Limb (tissue), 2 donors: ENCODE measurements around the gene DSCAM.

Experiments
- DNase-seq, 2 donors: peaks; one replicate each; pipeline ENCODE4 v3.0.0-alpha.2; 2016; ENCODE audit errors: extremely low spot score in 2 of 2

Gene DSCAM

DNA sequence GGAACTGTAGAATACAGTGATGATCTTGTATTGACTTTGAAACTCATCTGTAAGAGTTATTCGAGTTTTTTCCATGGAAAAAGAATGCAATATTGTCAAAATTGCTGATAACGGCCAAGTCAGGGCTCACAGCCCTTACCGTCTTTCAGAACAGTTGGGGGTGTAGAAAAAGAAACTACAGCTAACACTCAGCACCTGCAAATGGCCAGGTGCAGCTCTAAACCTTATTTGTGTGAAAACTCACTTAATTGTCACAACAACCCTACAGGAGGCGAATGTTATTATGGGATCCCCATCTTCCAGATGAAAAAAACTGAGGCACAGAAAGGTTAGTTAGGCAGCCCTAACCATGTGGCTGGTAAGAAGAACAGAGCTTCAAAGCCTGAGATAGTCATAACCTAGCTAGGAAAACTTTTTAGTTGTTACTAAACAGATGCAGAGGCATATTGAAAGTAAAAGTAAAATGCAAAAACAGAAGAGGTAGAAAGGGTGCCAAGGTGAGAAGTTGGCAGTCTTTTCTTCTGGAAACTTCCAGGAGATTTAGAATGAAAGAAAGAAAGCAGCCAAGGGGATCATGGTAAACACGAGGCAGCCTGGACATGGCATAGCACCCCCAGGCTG is 76.4 kb downstream of the DSCAM start:
- DNase-seq, result no peak

DNA sequence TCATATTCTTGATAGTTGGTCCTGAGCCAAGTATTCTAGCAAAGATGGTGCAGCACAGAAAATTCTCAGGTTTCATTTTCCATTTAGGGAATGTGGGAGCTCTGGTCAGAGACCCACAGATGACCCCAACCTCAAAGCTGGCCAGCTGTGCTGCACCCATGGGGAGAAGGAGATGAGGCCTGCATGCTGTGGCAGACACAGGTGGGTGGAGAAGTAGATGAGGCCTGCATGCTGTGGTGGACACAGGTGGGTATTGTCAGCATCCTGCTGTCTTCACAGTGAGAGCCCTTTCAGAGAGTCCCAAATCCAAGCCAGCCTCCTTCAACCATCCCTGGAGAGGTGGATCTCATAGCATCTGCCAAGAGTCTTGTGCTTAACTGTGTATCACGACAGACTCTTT is 77.7 kb downstream of the DSCAM start:
- DNase-seq, result no peak

DNA sequence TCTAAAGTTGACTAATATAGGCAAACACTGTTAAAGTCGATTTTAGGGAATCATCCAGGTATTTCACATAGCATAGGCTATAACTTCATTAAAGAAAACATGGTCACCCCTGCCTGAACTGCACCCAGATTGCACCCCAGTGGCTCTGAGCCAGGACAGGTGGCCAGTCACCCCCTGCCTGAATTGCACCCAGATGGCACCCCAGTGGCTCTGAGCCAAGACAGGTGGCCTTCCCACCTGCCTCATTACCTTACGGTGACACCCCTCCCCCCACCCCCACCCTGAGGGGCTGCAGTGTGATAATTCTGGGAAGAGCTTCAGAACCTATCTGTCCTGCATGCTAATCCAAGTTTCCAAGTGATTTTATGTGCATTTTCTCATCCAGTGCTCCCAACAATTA is 78.9 kb downstream of the DSCAM start:
- DNase-seq, result no peak

DNA sequence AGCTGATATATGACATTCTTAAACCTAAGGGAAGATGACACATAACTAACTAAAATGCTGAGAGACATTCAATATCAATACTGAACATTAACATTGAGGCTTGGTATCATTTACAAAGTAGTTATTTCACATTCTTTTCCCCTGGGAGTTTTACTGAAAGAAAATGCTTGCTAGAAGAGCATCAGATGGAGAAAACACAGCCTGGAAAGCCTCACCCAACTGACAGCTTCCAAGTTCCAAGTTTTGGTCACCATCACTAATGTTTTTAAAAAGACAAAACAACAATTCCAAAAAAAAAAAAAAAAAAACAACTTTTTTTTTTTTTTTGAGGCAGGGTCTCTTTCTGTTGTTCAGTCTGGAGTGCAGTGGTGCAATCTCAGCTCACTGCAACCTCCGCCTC is 80.6 kb downstream of the DSCAM start:
- DNase-seq, result no peak

DNA sequence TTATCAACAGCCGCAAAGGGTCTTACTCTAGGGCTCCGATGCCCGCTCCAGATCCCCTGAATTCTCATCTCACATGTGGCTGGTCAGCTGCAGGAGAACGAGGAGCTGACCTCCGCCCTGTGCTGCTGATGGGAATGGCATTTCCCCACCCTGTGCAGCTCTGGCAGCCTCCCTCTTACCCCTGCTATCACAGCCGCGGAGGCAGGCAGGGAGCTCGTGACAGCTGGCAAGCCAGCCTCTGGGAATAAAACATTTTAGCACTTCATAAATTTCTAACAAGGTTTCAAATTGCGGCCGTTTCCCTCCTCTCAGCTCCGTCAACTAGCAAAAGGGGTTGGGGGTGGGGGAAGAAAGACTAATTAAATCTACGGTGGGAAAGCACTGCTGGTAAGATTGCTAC is 81.1 kb downstream of the DSCAM start:
- DNase-seq, result peak; percentile 36 to 60

DNA sequence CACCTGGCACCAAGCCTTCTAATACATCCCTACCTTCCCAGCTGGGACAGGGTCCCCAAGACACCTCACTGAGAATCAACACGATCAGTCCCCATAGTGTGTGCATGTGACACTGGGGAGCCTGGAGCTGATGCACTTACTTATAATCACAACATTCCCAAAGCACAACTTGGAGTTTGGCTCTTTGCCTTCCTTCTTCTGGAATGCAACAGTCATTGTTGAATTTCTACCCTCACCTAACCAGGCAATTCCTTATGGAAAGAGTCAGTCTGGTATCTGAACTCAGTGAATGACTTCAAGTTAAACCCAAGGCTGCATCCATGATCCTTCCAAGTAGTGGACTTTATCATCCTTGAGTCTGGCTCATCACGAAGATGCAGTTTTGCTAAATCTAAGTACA is 86.1 kb downstream of the DSCAM start:
- DNase-seq, result no peak

DNA sequence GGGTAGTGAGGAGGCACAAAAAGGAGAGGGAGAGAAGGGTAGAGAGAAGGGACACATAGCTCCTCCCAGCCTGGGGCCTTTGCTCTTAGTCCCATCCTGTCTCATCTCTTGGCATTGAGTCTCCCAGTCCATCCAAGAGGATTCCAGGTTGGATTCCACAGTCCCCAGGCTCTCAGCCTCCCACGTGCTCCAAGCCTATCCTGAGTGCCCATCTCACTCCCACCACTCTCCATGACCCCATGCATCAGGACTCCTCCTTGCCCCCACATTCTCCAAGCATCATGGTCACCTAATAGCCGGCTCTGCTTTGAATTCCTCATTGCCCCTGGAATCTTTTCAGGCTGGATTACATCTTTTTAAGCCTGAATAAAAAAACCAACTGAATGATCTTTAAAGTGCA is 87.9 kb downstream of the DSCAM start:
- no peak for DNase-seq

DNA sequence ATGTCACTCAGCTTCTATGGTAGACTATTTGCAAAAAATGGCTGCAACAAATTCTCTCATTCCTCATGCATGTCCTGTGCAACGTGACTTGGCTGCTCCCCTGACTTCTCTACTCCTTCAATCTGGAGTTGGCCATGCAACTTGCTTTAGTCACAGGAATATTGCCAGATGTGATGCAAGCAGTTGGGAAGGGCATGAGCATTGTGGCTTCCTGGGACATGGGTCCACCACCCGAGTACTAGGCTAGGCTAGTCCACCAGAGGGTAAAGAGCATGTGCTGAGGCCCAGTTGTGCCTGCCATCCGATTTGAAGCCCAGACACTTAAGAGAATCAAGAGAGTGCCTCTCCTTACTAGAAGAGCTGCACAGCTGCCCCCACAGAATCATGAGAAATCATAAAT is 89.6 kb downstream of the DSCAM start:
- no peak for DNase-seq

DNA sequence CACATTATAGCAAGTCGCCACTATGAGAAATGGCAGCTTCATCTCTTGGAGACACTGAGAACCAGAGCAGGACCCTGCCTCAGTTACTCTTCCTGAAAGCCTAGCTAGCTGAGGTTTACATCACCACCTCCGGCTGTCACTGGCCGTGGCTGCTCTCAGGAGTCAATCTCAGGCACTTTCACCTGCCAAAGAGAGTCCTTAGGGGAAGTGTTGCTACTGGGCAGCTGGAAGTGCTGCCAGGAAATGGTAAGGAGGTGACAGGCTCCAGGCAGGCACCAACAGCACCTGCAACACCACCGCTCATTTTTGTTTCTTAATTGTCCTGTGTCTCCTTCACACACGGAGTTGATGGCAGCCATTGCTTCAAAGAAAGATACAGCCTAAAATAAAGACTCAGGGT is 92.5 kb downstream of the DSCAM start:
- no peak for DNase-seq

DNA sequence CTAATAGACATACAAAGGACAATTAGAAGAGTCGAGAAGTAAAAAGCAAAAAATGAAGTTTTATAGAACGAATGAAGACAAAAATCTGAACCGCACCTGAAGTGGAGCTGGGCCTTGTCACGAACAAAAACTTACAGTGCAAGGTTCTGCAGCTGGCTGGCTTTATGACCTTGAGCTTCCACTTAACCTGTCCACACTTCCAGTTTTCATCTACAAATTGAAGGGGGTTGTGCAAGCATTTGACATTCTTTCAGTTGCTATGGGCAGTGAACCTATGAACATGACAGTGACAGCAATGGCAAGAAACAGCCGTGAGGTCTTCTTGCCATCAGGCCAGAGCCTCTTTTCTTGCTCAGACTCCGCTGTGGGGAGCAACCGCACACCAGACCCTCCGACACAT is 93.2 kb downstream of the DSCAM start:
- no peak for DNase-seq

DNA sequence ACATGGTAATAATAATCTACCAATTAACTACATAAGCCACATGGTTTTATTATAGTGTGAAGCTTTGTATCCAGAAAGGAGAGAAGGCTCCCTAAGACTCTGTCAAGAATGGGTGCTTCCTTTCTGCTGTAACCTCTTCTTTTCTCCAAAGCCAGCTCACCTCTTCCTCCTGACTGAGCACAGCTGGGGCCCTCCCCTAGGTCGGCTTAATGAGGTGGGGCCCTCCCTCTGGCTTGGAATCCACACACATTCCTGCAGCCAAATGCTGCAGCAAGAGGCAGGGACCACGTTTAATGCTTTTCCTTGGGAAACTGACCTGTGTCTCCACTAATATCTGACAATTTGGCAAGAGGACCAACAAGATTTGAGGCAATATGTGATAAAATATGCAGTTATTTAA is 94.8 kb downstream of the DSCAM start:
- DNase-seq, result no peak

DNA sequence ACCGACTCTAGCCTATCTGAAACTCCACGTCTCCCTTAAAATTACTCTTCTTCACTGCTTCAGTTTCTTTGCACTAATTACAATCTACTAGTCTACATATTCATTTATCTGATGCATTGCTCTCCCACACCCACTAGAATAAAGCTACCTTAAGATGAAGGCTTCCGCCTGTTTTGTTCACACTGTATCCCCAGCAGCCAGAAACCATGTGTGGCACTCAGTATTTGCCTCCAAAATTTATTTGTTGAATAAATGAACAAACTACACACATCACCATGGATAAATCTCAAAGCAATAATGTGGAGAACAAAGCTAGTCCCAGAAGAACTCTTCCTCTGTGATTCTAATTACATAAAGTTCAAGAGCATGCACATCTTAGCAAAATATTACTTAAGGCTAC is 95.7 kb downstream of the DSCAM start:
- DNase-seq, result no peak

DNA sequence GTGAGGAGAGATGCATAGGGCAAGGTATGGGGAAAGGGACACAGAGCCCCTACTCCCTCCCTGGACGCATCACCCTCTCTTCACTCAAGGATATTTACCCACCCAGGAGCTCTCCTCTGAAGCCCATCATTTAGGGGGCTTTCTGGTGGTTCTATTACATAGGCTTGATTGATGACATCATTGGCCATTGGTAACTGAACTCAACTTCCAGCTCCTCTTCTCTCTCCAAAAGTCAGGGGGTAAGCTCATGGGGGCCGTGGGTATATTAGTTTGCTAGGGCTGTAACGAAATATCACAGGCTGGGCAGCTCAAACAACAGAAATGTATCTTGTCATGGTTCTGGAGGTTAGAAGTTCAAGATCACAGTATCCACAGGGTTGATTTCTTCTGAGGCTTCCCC is 110.8 kb downstream of the DSCAM start:
- DNase-seq, result no peak

DNA sequence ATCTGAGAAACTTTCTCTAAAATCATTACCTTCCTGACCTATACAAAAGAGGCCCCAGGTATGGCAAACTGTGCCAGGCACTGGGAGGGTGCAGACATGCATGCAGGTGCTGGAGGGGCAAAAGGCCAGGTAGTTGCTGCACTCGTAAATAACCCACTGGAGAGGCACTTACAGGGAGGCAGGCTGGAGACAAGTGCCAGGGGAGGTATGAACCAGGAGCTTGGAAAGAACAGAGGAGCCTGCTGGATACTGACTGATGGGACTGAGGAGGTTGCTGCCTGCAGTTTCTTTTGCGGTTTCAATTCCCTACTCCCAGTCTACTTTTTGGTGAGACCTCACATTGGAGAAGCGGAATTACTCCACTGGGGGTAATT is 113.9 kb downstream of the DSCAM start:
- no peak for DNase-seq

DNA sequence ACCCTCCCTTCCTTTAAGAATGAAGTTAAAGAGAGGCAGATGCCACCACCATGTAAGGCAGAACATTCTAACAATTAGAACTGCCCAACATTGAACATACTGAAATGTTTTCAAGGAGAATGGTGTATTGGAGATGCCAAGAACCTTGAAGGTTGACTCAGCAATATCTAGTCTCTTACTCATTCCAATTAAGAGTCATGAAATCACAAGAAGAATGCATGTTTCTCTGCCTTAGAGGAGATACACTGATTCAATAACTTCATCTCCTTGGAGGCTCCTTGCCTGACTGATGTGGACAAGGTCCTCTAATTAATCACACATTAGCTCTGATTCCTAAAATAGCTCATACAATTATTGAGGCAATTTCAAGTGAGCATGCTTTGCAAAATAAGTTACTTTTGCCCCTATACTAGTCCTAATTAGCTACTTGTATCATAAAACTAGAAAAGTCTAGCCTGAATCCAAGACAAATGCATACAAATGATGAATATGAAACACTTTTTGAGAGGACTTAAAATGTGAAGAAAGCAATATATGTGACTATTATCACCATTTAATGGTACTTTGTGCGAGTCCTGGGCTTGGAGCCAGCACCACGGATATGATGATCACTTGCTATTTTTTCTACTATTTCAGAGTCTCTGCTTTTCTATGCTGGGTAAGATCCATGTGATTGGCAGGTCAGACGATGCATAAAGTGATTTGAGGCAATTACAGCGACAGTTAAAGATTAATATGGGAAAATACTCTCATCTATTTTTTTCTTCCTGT is 114.5 kb downstream of the DSCAM start:
- DNase-seq, result no peak

DNA sequence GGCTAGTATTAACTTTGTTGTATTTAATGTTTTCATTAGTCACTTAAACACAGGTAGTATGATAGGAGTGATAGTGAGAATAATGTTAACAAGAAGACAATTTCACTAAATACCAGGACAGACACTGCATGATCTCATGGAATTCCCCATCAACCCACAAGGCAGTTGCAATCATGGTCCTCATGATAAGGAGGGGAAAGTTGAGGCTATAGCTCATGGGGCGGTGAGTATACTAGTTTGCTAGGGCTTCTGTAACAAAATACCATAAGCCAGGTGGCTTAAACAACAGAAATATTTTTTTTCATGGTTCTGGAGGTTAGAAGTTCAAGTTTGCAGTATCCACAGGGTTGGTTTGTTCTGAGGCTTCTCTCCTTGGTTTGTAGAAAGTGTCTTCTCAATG is 115.8 kb downstream of the DSCAM start:
- no peak for DNase-seq

DNA sequence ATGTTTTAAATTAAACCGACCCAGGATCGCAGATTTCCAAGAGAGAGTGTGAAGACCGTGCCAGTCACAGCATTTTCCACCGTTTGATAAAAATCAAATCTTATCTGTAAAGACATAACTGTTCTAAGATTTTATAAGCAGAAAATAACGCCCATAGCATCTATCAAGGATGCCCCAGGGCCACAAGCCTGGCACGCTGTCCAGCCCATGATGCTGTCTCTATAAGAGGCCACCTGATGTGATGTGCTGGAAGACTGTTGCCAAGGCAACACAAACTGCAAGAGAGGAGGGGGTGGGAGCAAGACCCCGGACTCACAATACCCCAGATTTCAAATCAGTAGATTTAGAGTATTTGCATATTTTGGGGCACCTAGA is 116.5 kb downstream of the DSCAM start:
- DNase-seq, result no peak

DNA sequence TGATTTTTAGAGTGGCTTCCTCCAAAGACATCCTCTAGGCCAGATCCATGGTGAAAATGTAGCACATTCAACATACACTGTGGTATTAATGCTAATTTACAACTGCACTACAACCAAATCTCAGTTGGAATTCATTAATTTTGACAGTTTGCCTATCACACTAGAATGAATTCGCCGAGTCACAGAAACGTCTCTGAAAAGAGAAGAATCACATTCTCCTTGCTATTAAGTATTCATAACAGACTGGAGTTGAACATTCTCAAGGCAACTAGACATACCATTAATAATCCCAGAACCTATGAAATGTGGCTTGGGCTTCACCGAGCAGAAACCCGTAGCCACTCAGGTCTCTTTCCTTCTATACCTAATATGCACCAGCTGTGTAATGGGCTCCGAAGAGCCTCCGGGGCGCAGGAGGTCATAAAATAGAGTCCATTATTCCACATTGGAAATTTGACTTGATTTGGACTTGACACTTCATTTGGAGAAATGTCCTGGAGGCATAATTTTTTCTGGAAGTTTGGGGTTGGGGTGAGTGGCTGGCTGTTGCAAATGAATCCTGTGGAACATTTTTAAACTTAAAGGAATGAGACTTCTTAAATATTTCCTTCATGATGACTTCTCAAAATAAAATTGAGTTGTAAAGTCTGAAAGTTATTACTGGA is 117.1 kb downstream of the DSCAM start:
- no peak for DNase-seq

DNA sequence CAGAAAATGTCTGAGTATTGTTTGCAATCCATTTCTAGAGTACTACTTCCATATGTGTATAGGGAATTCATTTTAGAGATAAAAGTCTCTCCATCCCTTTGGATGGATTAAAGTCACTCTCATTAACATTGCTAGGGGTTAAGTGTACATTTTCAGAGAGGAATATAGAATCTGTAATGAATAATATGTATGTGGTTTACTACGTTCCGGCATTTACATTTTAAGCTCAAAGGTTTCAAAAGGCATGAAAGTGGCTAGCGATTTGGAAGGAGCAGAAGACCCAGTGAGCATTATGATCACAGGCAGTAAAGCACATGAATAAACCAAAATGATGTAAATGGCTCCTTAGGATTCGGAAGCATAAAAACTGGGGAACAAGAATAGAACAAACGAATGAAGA is 123.0 kb downstream of the DSCAM start:
- DNase-seq, result no peak

DNA sequence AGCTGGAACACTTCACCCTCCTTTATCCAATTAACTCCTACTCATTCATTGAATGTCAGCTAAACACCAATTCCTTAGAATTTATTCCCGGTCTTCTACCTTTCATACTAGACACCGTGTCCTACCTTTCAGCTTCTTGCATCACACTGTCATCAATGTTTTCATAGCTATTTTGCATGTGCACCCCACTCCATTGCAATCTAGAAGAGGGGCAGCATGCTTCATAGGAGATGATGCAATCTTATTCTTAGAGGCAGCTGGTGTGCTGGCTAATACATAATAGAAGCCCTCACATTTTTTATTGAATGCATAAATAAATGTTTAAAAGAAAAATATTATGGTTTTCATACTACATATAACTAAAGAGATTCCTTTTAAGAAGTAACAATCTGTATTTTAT is 123.6 kb downstream of the DSCAM start:
- DNase-seq, result no peak

DNA sequence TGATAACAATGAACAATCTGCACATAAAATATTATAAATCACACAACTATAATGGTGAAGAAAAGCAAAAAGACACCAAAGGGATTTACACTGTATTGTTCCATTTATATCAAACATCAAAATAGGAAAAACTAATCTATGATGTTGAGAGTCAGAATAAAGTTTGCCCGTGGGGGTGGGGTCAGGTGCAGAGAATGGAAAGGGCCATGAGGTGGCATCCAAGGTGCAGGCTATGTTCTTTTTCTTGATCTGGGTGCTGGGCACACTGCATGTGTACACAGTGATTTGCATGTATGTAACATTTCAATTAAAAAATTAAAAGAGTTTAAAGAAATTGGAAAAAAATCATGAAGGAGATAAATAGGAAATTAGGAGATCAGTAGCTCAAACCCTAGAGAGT is 127.3 kb downstream of the DSCAM start:
- no peak for DNase-seq

DNA sequence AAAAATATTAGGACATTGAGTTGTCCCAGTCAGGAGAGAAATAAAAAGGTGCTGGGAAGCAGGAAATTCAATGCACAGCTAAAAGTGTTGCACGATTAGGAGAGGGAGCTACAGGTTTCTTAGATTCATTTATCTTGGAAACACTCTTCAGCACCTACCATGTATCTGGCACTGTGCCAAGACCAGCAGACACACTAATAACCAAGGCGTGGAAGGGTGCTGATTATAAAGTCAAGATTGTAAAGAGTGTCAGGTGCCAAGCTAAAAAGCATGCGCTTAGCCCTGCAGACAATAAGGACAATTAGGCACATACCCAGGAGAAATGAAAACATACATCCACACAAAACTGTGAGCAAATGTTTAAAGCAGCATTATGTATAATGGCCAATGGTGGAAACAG is 129.9 kb downstream of the DSCAM start:
- no peak for DNase-seq

DNA sequence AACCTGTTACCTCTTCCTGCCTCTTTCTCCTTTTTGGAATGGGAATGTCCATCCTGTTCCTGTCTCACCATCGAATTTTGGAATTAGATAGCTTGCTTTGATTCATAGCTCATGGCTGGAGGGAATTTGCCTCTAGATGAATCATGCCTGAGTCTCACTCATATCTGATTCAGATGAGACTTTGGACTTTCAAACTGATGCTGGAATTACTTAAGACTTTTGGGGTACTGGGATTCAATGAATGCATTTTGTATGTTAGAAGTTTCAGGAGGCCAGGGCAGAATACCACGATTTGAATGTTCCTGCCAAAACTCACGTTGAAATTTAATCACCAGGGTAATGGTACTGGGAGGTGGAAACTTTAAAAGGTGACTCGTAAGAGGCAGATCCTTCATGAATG is 132.4 kb downstream of the DSCAM start:
- DNase-seq, result no peak
